Heart right ventricle (tissue), 16 donors: ENCODE results near the gene MCOLN3. TPM values are rescaled to one million over a fixed set of nuclear protein-coding genes. Genes with fewer than 3 reads are reported as not detected.

Experiments
- ATAC-seq, 8 donors: fragments of 200-7000 bp; cut with Tn5 transposase; one replicate each; pipeline ENCODE4 v1.9.1; 2020; ENCODE audit warnings: mild to moderate bottlenecking in 8 of 8, moderate library complexity in 8 of 8, moderate number of reproducible peaks in 1 of 8
- DNase-seq, 2 donors: peaks; one replicate each; pipeline ENCODE4 v3.0.0-alpha.2; 2020
- H3K27ac ChIP-seq, 10 donors: fragments of 200-600 bp; sonication (generic) in 2 of 10; one replicate each; pipeline versions ENCODE4 v1.5.0 to v1.8.0; 2020 to 2022; ENCODE audit warnings: mild to moderate bottlenecking in 3 of 10
- H3K27me3 ChIP-seq, 7 donors: fragments of 200-600 bp; one replicate each; pipeline ENCODE4 v1.8.0; 2021 to 2022; ENCODE audit warnings: mild to moderate bottlenecking in 2 of 7
- H3K36me3 ChIP-seq, 9 donors: fragments of 200-600 bp; sonication (generic) in 1 of 9; one replicate each; pipeline versions ENCODE4 v1.5.0 to v1.8.0; 2020 to 2022; ENCODE audit warnings: mild to moderate bottlenecking in 2 of 9
- H3K4me1 ChIP-seq, 9 donors: fragments of 200-600 bp; sonication (generic) in 1 of 9; one replicate each; pipeline versions ENCODE4 v1.5.0 to v1.8.0; 2020 to 2022; ENCODE audit warnings: mild to moderate bottlenecking in 4 of 9
- H3K4me3 ChIP-seq, 10 donors: fragments of 200-600 bp; sonication (generic) in 2 of 10; one replicate each; pipeline versions ENCODE4 v1.5.0 to v1.8.0; 2020 to 2022; ENCODE audit warnings: mild to moderate bottlenecking in 7 of 10, moderate library complexity in 2 of 10
- H3K9me3 ChIP-seq, 11 donors: fragments of 200-600 bp in 10 of 11; sonication (generic) in 2 of 11; one replicate each; pipeline versions ENCODE4 v1.5.0 to v1.8.0; 2013 to 2022; ENCODE audit warnings: mild to moderate bottlenecking in 2 of 11, control low read depth in 1 of 11, moderate library complexity in 1 of 11
- CTCF ChIP-seq, 9 donors: fragments of 200-600 bp; sonication (generic) in 2 of 9; IDR thresholded peaks; one replicate each; pipeline versions ENCODE4 v1.5.0 to v1.8.0; 2021 to 2022; ENCODE audit warnings: antibody characterized with exemption in 9 of 9, mild to moderate bottlenecking in 5 of 9, moderate library complexity in 1 of 9
- WGBS, 2 donors: extraction: QIAGEN DNeasy Blood & Tissue Kit; methylation state at CpG; one replicate each; pipeline ENCODE4 v1.1.7; 2013; ENCODE audit warnings: inconsistent platforms in 1 of 2; 5-methylcytosine and 5-hydroxymethylcytosine counted together
- intact Hi-C, 10 donors: fragments of 100-400 bp; cut with DNase I; formaldehyde crosslinking; loops; one replicate each; pipeline versions ENCODE4 v1.11.1 to v1.14.2; 2022
- polyA plus RNA-seq, 2 donors: library from polyadenylated mRNA; stranded (reverse); fragments of 200-250 nt; gene quantifications; one replicate each; pipeline ENCODE4 v1.2.3, GENCODE V29; 2013
- total RNA-seq, 10 donors: library from RNA; stranded (reverse); fragmentation: NEBNext Ultra II Directional in 3 of 10; extraction: Animal tissue kit (Norgen Biotek cat#: 25700) in 3 of 10; gene quantifications; one replicate each; pipeline versions ENCODE4 v1.2.1 to v1.2.4, GENCODE V29; 2021 to 2023
- donor health status: Arrhythmogenic right ventricular cardiomyopathy.
- donor health status: ischemic (EF 13 %, LVEDD 7.1; RV severe dilation, severe dysfunction).
- donor health status: healthy with polysubstance abuse.
- donor health status: DM: no; HTN: yes; CAD: no.
- donor health status: DM: no; HTN: no; CAD: no.
- donor health status: ischemic (EF 25% LVEDD 6.9; RV normal size, moderate dysfunction).
- donor health status: ischemic (EF 25% LVEDD 5.7; RV mildly dilated, moderate dysfunction).
- donor health status: healthy.
- donor health status: DM: yes; HTN: yes; CAD: no.
- donor health status: Ischemic cardiomyopathy.
- donor health status: ischemic (EF 35%, LVEDD 5.7; RV mildly dilated, moderate dysfunction).
- donor health status: nonischemic (EF 11% LVEDD 7.7; RV severe dilation, severe dysfunction).
- donor health status: DM: yes; HTN: yes; CAD: no.
- donor health status: PGD.
- donor health status: ischemic (EF 29% LVEDD 5.4; RV normal size, mild dysfunction).
- donor health status: nonischemic (EF 23%, LVEDD 6.1; RV moderate dilation, normal function).

The MCOLN3 gene
- total and polyA plus RNA-seq, 12 donors: 0.13 to 2.7 (median 0.28) TPM; not detected in 1

GRCh38 chr1:85089203-85089602 is 40.9 kb upstream of the MCOLN3 start:
- Histone ChIP-seq H3K9me3 (no peaks in the 10 kb centered on the region), H3K36me3 (no peaks in the 10 kb centered on the region), H3K4me3 (no peak overlapping the region), H3K27me3 (peaks cover 0 to 7% (median 0%) of the 10 kb centered on the region in 7 donors), H3K4me1 (peaks cover 0 to 9% (median 0%) of the 10 kb centered on the region in 9 donors), H3K27ac (no peak overlapping the region)
- intact Hi-C loops: no loop called here
- DNase-seq: no peak
- peak in 1 of 8 donors; percentile 44 for ATAC-seq
- TF ChIP-seq CTCF (IDR thresholded peaks at IDR 0.05): no peak

- Histone ChIP-seq H3K4me1 (peaks cover 0 to 9% (median 0%) of the 10 kb centered on the region in 9 donors), H3K27ac (no peak overlapping the region), H3K27me3 (peaks cover 0 to 7% (median 0%) of the 10 kb centered on the region in 7 donors), H3K36me3 (no peaks in the 10 kb centered on the region), H3K9me3 (no peaks in the 10 kb centered on the region), H3K4me3 (no peak overlapping the region)
- DNase-seq (no peak), ATAC-seq (no peak)
- WGBS, 2 donors: 77 to 78% methylated on average over 2 of the region's 2 CpGs
- intact Hi-C loops: no loop called here
- TF ChIP-seq CTCF (IDR thresholded peaks at IDR 0.05): no peak
Measured at GRCh38 chr1:85088408-85088784, 40.1 kb upstream of the MCOLN3 start.

- ATAC-seq (no peak), DNase-seq (no peak)
- Histone ChIP-seq H3K4me1 (peaks cover 0 to 9% (median 0%) of the 10 kb centered on the region in 9 donors), H3K9me3 (no peaks in the 10 kb centered on the region), H3K27me3 (peaks cover 0 to 7% (median 0%) of the 10 kb centered on the region in 7 donors), H3K27ac (no peak overlapping the region), H3K4me3 (no peak overlapping the region), H3K36me3 (no peaks in the 10 kb centered on the region)
- intact Hi-C loops: no loop called here
- no peak for TF ChIP-seq CTCF (IDR thresholded peaks at IDR 0.05)
- WGBS, 2 donors: 93 to 98% methylated on average over 1 of the region's 1 CpG
Measured at GRCh38 chr1:85087659-85088407, 39.5 kb upstream of the MCOLN3 start.

GRCh38 chr1:85085417-85085816 is 37.1 kb upstream of the MCOLN3 start:
- Histone ChIP-seq H3K27me3 (peaks cover 0 to 7% (median 0%) of the 10 kb centered on the region in 7 donors), H3K4me3 (no peak overlapping the region), H3K9me3 (no peaks in the 10 kb centered on the region), H3K27ac (no peak overlapping the region), H3K36me3 (no peaks in the 10 kb centered on the region), H3K4me1 (no peaks in the 10 kb centered on the region)
- intact Hi-C loops: no loop called here
- 92 to 96% methylated on average over 1 of the region's 1 CpG for WGBS, 2 donors
- TF ChIP-seq CTCF (IDR thresholded peaks at IDR 0.05): no peak
- no peak for DNase-seq
- ATAC-seq: no peak
